ENCODE results near the gene TMEFF2.
"Not testable (repeated sequence)": the region's sequence is repeated elsewhere in the genome, so short reads cannot be mapped to it uniquely, and the experiment has no call there.

GRCh38 chr2:192130312-192130711, 64.4 kb downstream of the TMEFF2 start:
- TF ChIP-seq TAF1 (IDR thresholded peaks at IDR 0.05; ENCODE audit: borderline replicate concordance, low read depth, low read length); POLR2A (IDR thresholded peaks at IDR 0.05; ENCODE audit: low read depth, low read length); POLR2AphosphoS5 (IDR thresholded peaks at IDR 0.05; ENCODE audit: low read depth, low read length): not testable (repeated sequence)
